ENCODE results near the gene LYST.
A peak's percentile ranks its signal among the peaks of the same experiment; 100 is the strongest.

LYST gene

DNA sequence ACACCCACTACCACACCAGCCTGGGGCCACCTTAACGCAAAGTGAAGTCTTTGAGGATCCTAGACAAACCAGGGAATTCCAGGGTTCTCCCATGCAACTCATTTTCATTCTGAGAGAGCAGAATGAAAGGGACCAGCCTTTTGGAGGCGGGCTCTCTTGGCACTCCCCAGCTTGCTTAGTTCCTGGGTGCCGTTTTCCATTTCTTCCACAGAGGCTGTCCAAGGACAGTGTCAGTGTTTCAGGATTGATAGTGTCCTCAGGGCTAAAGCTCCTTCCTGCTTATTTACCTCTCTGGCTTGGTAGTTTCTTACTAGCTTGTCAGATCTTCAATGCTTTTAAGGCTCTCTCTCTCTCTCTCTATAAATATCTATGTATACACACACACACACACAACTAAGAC, 187.1 kb downstream of the LYST start:
- no peak overlapping the region for H3K27ac ChIP-seq

DNA sequence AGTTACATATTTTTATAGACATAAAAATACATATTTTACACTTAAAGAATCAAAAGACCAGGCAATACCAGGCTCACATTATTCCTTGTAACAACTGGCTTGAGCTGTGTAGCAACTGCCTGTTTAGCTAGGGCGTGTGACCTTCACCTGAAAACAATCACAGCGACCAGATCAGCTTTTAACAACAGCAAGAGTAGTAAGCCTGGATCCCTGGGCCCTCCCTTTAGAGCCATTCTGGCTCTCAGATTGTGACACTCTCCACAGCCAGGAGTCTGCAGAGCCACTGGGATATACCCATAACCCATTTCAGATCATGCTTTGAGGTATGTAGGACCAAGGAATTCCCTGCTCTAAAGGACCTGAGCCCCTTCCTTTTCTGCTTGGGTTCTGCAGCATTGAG, 187.7 kb downstream of the LYST start:
- no peak overlapping the region for H3K27ac ChIP-seq
- H3K4me3 ChIP-seq = no peak overlapping the region

More for the DNA sequence above, 187.1 kb downstream of the LYST start:
- no peak overlapping the region for H3K4me3 ChIP-seq

DNA sequence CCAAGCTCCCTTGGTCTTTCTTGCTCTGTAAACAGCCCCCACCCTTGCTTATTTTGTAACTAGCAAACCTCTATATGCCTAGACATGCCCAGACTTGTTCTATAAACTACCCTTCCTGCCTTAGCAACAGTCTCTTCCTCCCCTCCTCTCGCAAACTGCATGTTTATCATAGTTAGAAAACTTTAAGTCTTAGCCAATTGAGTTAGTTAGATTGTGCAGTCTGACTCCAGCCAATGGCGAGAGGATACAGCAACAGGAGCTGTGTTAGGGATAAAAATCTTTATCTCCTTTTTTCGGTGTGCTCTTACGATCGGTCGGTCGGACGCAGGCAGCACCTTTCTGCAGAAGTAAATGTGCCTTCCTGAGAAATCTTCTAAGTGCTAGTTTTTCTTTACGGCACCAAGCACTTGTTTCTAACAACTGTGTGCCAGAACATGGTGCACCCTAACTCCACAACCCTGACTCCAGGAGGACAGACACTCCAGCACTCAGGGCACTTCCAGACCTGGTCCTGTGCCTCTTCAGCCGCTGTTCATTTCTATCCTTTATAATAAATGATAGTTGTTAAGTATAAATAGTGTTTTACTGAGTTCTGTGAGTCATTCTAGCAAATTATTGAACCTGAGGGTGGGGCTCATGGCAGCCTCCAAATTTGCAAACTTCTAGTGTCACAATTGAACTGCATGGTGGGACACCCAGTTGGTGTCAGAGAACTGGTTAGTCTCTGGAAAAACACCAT, 191.4 kb downstream of the LYST start:
- Histone ChIP-seq H3K27ac (no peak overlapping the region), H3K4me3 (no peak overlapping the region)

DNA sequence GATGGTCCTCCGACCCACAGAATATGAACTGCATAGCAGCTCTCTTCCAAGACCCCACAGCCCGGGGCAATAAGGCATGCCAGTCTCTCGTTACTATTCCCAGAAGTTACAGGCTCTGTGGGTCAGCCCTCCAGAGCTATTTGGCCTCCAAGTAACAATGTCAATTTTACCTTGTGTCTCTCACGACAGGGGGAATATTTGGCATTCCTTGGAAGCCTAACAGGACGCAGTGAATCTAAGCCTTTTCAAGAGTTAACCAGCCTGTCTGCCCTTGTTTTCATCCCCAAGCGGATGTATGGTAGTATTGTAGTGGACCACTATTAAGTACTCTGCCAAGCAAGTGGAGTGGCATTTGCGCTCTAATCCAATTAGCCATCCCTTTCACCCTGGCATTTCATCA, 192.7 kb downstream of the LYST start:
- Histone ChIP-seq H3K4me3 (no peak overlapping the region), H3K27ac (no peak overlapping the region)

GRCh38 chr1:235671992-235672391, 194.7 kb downstream of the LYST start:
- Histone ChIP-seq H3K27ac (no peak overlapping the region), H3K4me3 (no peak overlapping the region)

- H3K27ac ChIP-seq = no peak overlapping the region
- no peak overlapping the region for H3K4me3 ChIP-seq
These were observed 196.4 kb downstream of the LYST start for GRCh38 chr1:235670157-235670776.

GRCh38 chr1:235669277-235669676, 197.4 kb downstream of the LYST start:
- Histone ChIP-seq H3K4me3 (no peak overlapping the region), H3K27ac (no peak overlapping the region)

GRCh38 chr1:235663628-235664027, 203.1 kb downstream of the LYST start:
- no peak overlapping the region for H3K27ac ChIP-seq
- H3K4me3 ChIP-seq = no peak overlapping the region

DNA sequence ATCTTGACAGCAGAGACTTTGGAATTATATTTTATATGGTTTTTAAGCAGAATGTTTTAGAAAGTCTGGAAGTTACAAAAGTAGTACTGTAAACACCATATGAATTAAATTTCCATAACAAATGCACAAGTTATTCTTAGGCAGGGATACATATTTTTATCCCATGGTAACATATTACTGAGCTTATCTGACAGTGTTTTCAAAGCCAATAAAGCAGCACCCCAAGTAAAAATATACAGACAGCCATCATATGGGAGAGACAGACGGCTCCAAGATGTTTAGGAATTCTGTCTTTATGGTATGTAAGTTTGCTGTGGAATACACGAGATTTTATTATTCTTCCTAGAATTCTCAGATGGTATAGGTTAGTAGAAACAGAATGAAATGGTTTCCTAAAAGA, 205.1 kb downstream of the LYST start:
- Histone ChIP-seq H3K4me3 (no peak overlapping the region), H3K27ac (no peak overlapping the region)

DNA sequence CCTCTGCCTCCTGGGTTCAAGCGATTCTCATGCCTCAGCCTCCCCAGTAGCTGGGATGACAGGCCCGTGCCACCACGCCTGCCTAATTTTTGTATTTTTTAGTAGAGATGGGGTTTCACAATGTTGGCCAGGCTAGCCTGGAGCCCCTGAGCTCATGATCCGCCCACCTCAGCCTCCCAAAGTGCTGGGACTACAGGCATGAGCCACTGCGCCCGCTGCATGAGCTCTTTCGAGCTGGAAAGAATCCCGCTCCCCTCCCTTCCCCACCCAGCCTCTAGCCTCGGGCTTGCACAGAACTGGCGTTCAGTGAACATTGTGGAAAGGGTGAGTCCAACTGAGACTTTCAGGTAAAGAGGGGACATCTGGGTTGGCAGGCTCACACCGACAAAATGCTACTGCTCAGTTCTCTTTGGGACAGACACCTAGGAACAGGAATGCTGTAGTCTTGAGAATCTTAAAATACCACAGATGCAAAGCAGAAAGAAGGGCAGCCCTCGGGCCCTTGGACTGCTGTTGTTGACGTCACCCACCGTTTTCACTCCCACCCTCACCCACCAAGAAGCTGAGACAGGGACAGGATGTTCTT, 207.4 kb downstream of the LYST start:
- no peak overlapping the region for H3K27ac ChIP-seq
- H3K4me3 ChIP-seq = no peak overlapping the region

DNA sequence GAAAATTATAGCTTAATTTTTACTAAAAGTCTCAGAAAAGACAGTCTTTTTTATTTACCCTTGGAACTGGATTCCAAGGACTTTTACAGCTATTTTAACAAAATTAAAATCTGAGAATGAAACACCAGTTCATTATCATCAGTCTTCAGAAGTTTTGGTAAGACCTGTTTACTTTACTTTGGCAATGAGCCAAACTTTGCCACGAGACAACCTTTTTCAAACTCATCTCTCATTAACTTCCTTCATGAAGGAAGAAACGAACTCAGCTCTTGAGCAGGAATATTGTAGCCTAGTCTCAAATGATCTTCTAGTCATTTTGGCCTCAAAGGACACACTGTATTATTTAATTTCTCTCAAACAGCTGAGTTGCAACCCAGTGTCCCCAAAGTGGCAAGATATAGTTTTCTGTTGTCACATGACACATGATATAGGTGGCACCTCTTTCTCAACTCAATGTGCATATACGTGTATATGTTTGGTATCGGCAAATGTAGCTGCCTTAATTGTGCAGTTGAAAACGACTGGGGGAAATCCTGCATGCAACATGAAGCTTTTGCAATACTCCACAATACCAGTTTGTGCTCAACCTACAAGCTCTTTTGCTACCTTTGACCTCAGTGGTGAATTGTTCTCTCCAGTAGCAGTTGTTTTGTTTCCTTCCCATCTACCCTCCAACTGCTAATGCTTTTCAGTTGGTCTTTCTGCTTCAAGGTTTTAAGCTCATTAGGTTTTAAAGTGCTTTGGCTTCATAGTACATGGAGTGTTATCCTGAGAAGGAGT, 208.8 kb downstream of the LYST start:
- Histone ChIP-seq H3K27ac (no peak overlapping the region), H3K4me3 (no peak overlapping the region)

DNA sequence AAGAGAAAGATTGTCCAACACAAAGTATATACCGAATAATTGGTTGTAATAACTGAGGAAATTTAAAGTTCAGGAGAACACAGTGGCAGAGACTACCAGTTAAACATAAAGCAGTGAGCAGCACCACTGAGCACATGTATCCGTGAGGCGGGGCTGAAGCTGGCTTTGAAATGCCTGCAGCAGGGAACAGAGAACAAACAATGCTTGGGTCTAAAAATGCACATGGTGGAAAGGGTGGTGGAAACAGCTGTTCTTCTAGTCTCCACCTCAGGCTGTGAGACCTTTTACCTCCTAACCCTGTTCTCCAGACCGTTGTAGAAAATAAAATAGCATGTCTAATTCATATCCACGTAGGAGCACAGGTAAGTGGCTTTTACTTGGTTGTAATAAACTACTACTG, 209.4 kb downstream of the LYST start:
- Histone ChIP-seq H3K27ac (no peak overlapping the region), H3K4me3 (no peak overlapping the region)

- no peak overlapping the region for H3K4me3 ChIP-seq
- H3K27ac ChIP-seq = no peak overlapping the region
These were observed 214.3 kb downstream of the LYST start for GRCh38 chr1:235652364-235652763.

GRCh38 chr1:235651170-235651806, 215.4 kb downstream of the LYST start:
- no peak overlapping the region for H3K4me3 ChIP-seq
- no peak overlapping the region for H3K27ac ChIP-seq

- H3K4me3 ChIP-seq = peak overlapping the region; percentile 1 to 52 (median 38)
- H3K27ac ChIP-seq = no peak overlapping the region
These were observed 216.2 kb downstream of the LYST start for GRCh38 chr1:235650341-235651169.

DNA sequence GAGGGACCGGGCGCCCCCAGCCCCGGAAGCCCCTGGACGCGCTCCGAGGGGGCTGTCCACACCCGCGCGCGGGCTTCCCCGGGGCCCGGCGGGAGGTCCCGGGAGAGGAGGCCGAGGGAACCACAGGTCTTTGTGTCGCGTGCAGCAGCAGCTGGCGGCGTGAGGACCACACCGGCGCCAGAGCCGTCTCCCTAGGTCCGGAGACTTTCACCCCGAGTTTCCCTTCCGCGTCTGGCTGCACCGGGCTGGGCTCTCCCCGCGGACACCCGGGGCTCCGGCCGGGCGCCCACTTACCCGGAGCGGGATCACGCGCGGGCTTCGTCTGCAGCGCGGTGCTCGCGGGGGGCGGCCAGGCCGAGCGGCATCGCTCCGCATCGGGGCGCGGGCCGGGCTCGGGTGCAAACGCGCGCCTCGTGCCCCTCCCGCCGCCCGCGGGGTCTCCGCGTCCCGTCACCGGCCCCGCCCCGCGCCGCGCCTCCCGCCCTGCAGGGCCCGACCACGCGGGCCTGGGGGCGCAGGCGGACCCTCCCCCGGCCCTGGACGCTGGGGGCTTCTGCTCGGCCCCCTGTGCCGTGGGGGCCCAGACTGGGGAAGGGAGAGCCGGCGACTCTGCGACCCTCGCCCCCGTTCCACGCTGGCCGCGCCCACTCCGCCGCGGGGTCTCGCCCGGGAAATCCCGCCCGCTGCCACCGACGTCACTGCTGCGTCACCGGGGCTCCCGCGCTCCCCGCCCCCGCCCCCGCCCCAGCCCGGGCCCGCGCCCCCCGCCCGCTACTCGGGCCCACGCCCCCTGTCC, 217.1 kb downstream of the LYST start, which contains the start of gene GNG4:
Gene GNG4 (minus strand): TSS at position 417 of the 796 bp plus-strand sequence. CDS start 65,946 bp downstream, outside the sequence.
- no peak within 1 kb of the TSS for H3K27ac ChIP-seq
- peak within 1 kb of the TSS; percentile 1 to 52 (median 38) for H3K4me3 ChIP-seq

- peak overlapping the region; percentile 1 to 52 (median 38) for H3K4me3 ChIP-seq
- no peak overlapping the region for H3K27ac ChIP-seq
These were observed 217.7 kb downstream of the LYST start for GRCh38 chr1:235648954-235649367.

DNA sequence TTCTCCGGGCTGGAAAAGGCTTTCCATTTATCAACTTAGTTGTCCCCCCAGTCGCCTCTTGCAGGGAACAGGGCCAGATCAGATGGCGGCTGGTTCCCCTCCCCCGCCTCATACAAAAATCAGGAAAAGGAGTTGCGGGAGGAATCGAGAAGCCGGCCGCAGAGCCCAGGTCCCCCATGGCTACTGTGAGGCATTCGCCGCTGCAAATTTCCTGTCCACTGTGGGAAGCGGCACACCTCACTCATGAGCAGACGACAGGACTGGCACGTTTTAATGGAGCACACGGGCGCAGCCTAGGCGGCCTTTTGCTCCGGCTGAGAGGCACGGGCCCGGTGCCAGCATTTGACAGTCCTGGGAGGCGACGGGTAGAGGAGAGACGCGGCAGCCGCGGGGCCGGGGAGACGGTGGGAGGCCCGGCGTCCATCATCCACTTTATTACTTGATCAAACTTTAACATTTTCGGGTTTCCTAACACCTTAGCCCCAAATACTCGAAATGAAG, 218.2 kb downstream of the LYST start:
- Histone ChIP-seq H3K27ac (no peak overlapping the region), H3K4me3 (peak overlapping the region in 3 of 7 experiments; percentile 22 to 49 (median 44))

Measured in skin epidermis (tissue), 12 donors.